ENCODE data around the gene PTPRG. TPM values are rescaled to one million over a fixed set of nuclear protein-coding genes. Genes with fewer than 3 reads are reported as not detected.
"Not testable (repeated sequence)": the region's sequence is repeated elsewhere in the genome, so short reads cannot be mapped to it uniquely, and the experiment has no call there.

Gene PTPRG
- total RNA-seq, 4 donors from 2014 or later = 33.5 to 56.6 (median 46.9) TPM

GRCh38 chr3:61545716-61546115 is 15.7 kb upstream of the PTPRG start:
- no peak overlapping the region for H3K4me3 ChIP-seq
- TF ChIP-seq CTCF (IDR thresholded peaks at IDR 0.05) = no peak
- no peak for TF ChIP-seq POLR2A (IDR thresholded peaks at IDR 0.05)
- no peaks in the 10 kb centered on the region for H3K27me3 ChIP-seq

GRCh38 chr3:61547625-61548024 is 13.7 kb upstream of the PTPRG start:
- no peak for TF ChIP-seq POLR2A (IDR thresholded peaks at IDR 0.05)
- no peak for TF ChIP-seq CTCF (IDR thresholded peaks at IDR 0.05)
- Histone ChIP-seq H3K27me3 (no peaks in the 10 kb centered on the region), H3K4me1 (no peaks in the 10 kb centered on the region), H3K27ac (no peak overlapping the region), H3K36me3 (no peaks in the 10 kb centered on the region), H3K4me3 (no peak overlapping the region), H3K9me3 (no peaks in the 10 kb centered on the region)
- DNase-seq = no peak

More at GRCh38 chr3:61545716-61546115, 15.7 kb upstream of the PTPRG start:
- H3K27ac ChIP-seq = no peak overlapping the region
- no peaks in the 10 kb centered on the region for H3K4me1 ChIP-seq
- no peaks in the 10 kb centered on the region for H3K36me3 ChIP-seq
- H3K9me3 ChIP-seq = no peaks in the 10 kb centered on the region
- DNase-seq = no peak

DNA sequence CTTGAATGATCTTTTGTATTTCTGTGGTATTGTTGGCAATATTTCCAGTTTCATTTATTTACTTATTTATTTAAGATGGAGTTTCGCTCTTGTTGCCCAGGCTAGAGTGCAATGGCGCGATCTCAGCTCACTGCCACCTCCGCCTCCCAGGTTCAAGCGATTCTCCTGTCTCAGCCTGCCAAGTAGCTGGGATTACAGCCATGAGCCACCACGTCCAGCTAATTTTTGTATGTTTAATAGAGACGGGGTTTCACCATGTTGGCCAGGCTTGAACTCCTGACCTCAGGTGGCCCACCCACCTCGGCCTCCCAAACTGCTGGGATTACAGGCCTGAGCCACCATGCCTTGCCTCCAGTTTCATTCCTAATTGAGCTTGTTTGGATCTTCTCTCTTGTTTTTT is 8.7 kb upstream of the PTPRG start:
- H3K9me3 ChIP-seq, H3K4me3 ChIP-seq, H3K27me3 ChIP-seq, DNase-seq, H3K4me1 ChIP-seq, H3K27ac ChIP-seq, H3K36me3 ChIP-seq: not testable (repeated sequence)

DNA sequence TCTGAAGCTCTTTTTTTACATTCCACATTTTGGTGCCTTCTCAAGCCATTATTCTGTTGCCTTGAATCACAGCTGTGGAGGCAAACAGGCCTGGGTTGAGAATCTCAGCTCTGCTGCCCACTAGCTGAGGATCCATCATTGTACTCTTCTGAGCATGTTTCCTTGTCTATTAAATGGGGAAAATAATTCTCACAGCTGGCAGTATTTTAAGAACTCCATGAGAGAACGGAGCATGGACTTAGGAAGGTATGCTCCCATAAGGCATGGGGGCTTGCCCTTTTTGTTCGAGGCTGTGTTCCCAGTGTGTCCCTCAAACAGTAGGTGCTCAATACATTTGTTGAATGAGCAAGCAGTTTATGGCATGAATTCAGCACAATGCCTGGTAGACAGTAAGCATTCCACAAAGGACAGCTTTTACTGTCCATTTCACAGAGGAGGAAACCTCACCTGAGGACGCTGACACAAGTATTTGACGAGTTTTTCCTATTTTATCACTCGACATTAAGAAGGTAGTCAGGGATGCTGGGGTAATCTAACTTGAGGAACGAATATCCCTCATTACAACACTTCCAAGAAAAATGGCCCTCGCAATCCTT is 2.1 kb upstream of the PTPRG start:
- peak overlapping the region in 1 of 4 donors; percentile 8 for H3K27ac ChIP-seq
- no peaks in the 10 kb centered on the region for H3K9me3 ChIP-seq
- no peak overlapping the region for H3K4me3 ChIP-seq
- H3K36me3 ChIP-seq = no peaks in the 10 kb centered on the region
- peaks cover 0 to 4% (median 2%) of the 10 kb centered on the region in 4 donors for H3K4me1 ChIP-seq
- TF ChIP-seq POLR2A (IDR thresholded peaks at IDR 0.05) (no peak), CTCF (IDR thresholded peaks at IDR 0.05) (peak in 1 of 6 experiments; percentile 13)
- H3K27me3 ChIP-seq = no peaks in the 10 kb centered on the region
- DNase-seq = no peak

DNA sequence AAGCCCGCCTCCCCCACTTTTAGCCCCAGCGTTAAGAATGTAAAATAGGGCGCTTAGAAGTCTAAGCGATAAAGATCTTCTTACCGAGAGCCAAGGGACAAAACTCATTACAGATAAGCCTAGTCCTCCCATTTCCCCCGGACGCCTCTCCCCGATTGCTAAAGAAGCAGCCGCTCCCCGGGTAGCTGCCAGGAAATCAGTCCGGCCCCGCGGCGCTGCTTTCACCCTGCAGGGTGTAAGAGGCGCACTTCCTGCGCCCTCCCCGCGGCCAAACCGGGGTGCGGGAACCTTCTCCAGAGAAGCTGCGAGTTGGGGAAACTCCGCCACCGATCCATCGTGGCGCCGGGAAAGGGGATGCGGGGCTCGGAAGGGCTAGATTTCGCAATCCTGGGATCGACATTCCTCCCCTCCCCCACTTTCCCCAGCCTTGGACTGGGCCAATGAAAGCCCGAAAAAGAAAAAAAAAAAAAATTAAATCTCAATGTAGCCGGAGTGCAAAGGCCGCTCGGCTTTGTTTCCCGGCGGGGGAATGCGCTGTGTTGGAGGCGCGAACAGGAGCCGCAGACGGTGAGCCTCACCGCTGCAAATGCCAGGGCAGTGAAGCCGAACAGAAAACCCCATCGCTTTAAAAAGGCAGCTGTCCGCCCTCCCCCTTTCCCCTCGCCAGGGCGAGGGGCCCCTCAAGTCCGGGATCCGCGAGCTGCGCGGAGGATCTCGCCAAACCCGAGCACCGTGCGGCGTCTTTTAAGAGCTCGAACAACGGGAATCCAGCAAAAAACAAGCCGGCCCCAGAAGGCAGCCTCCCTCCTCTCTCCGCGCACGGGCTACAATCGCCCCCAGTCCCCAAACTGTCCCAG is 626 bp upstream of the PTPRG start:
- H3K4me3 ChIP-seq = peak overlapping the region; percentile 48 to 74 (median 66)
- H3K36me3 ChIP-seq = no peaks in the 10 kb centered on the region
- no peaks in the 10 kb centered on the region for H3K9me3 ChIP-seq
- peaks cover 0 to 8% (median 2%) of the 10 kb centered on the region in 4 donors for H3K4me1 ChIP-seq
- H3K27me3 ChIP-seq = no peaks in the 10 kb centered on the region
- peak; percentile 47 to 87 (median 85) for DNase-seq
- TF ChIP-seq POLR2A (IDR thresholded peaks at IDR 0.05) = peak in 1 of 2 donors; percentile 52
- peak in 3 of 6 experiments; percentile 28 to 37 (median 32) for TF ChIP-seq CTCF (IDR thresholded peaks at IDR 0.05)
- peak overlapping the region; percentile 69 to 99 (median 87) for H3K27ac ChIP-seq
